Activated CD8-positive, alpha-beta T cell treated with anti-CD3 and anti-CD28 coated beads for 36 hours (primary cell): ENCODE measurements around the gene ADAMTSL4. TPM values are rescaled to one million over a fixed set of nuclear protein-coding genes. Genes with fewer than 3 reads are reported as not detected.

ENCODE experiments used
- ATAC-seq: fragments of 200-7000 bp; cut with Tn5 transposase; one replicate; pipeline ENCODE4 v1.10.0; 2021; ENCODE audit warnings: mild to moderate bottlenecking, moderate library complexity
- CTCF ChIA-PET: fragments of 350-600 bp; sonication (Branson Sonifier 250); formaldehyde crosslinking; loops from one replicate; lab custom pipeline; 2021; ENCODE audit warnings: antibody characterized with exemption; lab: Charles Lee
- POLR2A ChIA-PET: fragments of 350-600 bp; sonication (Branson Sonifier 250); formaldehyde crosslinking; loops from one replicate; lab custom pipeline; 2021; ENCODE audit warnings: antibody characterized with exemption; lab: Charles Lee
- DNase-seq: peaks from one replicate; pipeline ENCODE4 v3.0.0-alpha.2; 2020
- H3K27ac Mint-ChIP-seq: one replicate; pipeline ENCODE4 v1.8.0; 2021; ENCODE audit warnings: mild to moderate bottlenecking, mixed read lengths
- H3K27me3 Mint-ChIP-seq: one replicate; pipeline ENCODE4 v1.8.0; 2021; ENCODE audit warnings: mixed read lengths
- H3K36me3 Mint-ChIP-seq: one replicate; pipeline ENCODE4 v1.8.0; 2021; ENCODE audit warnings: low read depth, mixed read lengths
- H3K4me1 Mint-ChIP-seq: one replicate; pipeline ENCODE4 v1.8.0; 2021; ENCODE audit warnings: low read depth, mixed read lengths
- H3K4me3 Mint-ChIP-seq: one replicate; pipeline ENCODE4 v1.8.0; 2021; ENCODE audit warnings: mild to moderate bottlenecking, moderate library complexity, mixed read lengths
- H3K9me3 Mint-ChIP-seq: one replicate; pipeline ENCODE4 v1.8.0; 2021; ENCODE audit warnings: mixed read lengths
- CTCF ChIP-seq: fragments of 200-600 bp; IDR thresholded peaks from one replicate; pipeline ENCODE4 v1.8.0; 2022; ENCODE audit warnings: antibody characterized with exemption, mild to moderate bottlenecking
- intact Hi-C: fragments of 100-400 bp; cut with micrococcal nuclease; formaldehyde crosslinking; loops from one replicate; pipeline ENCODE4 v1.10.0; 2022
- total RNA-seq, 2 experiments: library from RNA; stranded (reverse); gene quantifications; one replicate each; pipeline ENCODE4 v1.2.3, GENCODE V29; 2021

Gene ADAMTSL4
- total RNA-seq, 2 experiments from 2014 or later, result 0.11 to 0.20 TPM

GRCh38 chr1:150514260-150514659 is 34.9 kb upstream of the ADAMTSL4 start:
- H3K27me3 Mint-ChIP-seq, result no peaks in the 10 kb centered on the region
- intact Hi-C loops, result loop anchor here (10.0 kb wide), 1 partner anchor 49 kb away; no protein-coding TSS in a partner anchor

DNA sequence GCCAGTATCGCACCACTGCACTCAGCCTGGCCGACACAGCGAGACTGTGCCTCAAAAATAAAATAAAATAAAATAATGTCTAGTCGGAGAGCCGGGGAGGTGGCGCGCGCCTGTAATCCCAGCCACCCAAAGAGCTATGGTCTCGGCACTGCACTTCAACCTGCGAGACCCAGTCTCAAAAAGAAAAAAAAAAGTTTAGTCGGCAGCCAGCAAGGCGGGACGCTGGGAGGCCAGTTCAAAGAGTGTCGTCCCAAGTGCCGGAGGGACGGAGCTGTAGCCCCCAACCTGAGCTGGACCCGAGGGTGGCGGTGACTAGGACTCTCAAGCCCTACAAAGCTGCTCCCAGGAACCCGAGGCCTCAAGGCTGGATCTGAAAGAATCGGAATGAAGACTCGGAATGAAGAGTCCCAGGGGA is 34.3 kb upstream of the ADAMTSL4 start:
- H3K4me1 Mint-ChIP-seq, result peaks cover 12% of the 10 kb centered on the region
- POLR2A ChIA-PET, result interaction anchor here (0.6 to 1.4 kb wide), 4 partner anchors 11 to 466 kb away, joined by 3 to 6 read pairs (median 4); no protein-coding TSS in a partner anchor
- H3K27ac Mint-ChIP-seq, result no peak overlapping the region
- intact Hi-C loops, result loop anchor here (10.0 kb wide), 1 partner anchor 50 kb away; no protein-coding TSS in a partner anchor
- CTCF ChIA-PET, result interaction anchor here (0.6 to 5.5 kb wide), 6 partner anchors 17 to 260 kb away, joined by 3 to 30 read pairs (median 16); no protein-coding TSS in a partner anchor
- no peaks in the 10 kb centered on the region for H3K9me3 Mint-ChIP-seq
- no peaks in the 10 kb centered on the region for H3K36me3 Mint-ChIP-seq
- ATAC-seq (no peak), DNase-seq (no peak)
- no peaks in the 10 kb centered on the region for H3K27me3 Mint-ChIP-seq
- peak overlapping the region; percentile 92 for H3K4me3 Mint-ChIP-seq
- no peak for TF ChIP-seq CTCF

More at GRCh38 chr1:150514260-150514659, 34.9 kb upstream of the ADAMTSL4 start:
- ATAC-seq (no peak), DNase-seq (no peak)
- ChIA-PET POLR2A (interaction anchor here (1.0 to 1.4 kb wide), 2 partner anchors 11 to 17 kb away, joined by 3 read pairs; no protein-coding TSS in a partner anchor), CTCF (interaction anchor here (4.0 to 5.5 kb wide), 2 partner anchors 18 to 259 kb away, joined by 25 to 30 read pairs; no protein-coding TSS in a partner anchor)
- Mint-ChIP-seq H3K27ac (no peak overlapping the region), H3K4me1 (peaks cover 12% of the 10 kb centered on the region), H3K9me3 (no peaks in the 10 kb centered on the region), H3K4me3 (peak overlapping the region; percentile 92), H3K36me3 (no peaks in the 10 kb centered on the region)
- no peak for TF ChIP-seq CTCF

DNA sequence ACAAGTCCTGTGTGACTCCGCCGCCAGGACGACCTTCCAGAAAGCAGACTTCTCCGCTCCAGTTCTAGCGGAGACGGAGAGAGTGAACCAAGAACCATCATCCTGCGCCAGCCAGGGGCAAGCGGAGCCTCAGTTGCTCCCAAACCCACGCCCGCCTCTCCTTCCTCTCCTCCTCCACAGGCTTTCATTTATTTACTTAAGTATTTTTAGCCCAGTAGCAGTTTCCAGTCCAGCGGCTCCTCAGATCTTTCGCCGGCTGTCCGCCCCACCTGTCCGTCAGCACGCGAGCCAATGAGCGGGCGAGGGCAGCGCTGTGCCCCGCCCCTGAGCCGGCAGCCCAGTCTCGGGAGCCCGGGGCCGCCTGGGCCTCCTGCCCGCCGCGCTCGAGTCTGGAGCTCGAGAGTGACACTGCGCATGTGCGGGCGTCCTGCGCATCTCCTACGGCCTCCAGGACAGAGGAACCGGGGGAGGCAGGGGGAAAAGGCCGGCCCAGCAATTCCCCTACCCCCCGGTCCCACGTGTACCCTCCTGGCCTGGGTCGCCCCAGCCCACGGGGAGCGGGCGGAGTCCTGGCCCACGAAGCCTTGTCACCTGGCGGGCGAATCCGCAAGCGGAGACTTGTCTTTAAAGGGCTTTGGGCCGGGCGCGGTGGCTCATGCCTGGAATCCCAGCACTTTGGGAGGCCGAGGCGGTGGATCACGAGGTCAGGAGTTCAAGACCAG is 33.7 kb upstream of the ADAMTSL4 start, which contains the start of gene FALEC:
FALEC (plus strand) TSS at position 425 of the 722 bp plus-strand sequence.
- TF ChIP-seq CTCF, result no peak
- ChIA-PET POLR2A (interaction anchor here (0.5 to 0.8 kb wide), 6 partner anchors 11 to 465 kb away, joined by 3 to 6 read pairs (median 3); partner anchors contain the start of gene TARS2), CTCF (interaction anchor here (0.6 to 5.5 kb wide), 12 partner anchors 17 to 260 kb away, joined by 3 to 30 read pairs (median 4); no protein-coding TSS in a partner anchor)
- Mint-ChIP-seq H3K27ac (peak within 1 kb of the TSS; percentile 64), H3K9me3 (no peaks in the 10 kb centered on the region), H3K36me3 (no peaks in the 10 kb centered on the region), H3K27me3 (no peaks in the 10 kb centered on the region), H3K4me1 (peaks cover 12% of the 10 kb centered on the region), H3K4me3 (peak within 1 kb of the TSS; percentile 92)
- intact Hi-C loops, result loop anchor here (10.0 kb wide), 1 partner anchor 51 kb away; no protein-coding TSS in a partner anchor
- peak; percentile 100 for ATAC-seq
- peak; percentile 92 for DNase-seq

DNA sequence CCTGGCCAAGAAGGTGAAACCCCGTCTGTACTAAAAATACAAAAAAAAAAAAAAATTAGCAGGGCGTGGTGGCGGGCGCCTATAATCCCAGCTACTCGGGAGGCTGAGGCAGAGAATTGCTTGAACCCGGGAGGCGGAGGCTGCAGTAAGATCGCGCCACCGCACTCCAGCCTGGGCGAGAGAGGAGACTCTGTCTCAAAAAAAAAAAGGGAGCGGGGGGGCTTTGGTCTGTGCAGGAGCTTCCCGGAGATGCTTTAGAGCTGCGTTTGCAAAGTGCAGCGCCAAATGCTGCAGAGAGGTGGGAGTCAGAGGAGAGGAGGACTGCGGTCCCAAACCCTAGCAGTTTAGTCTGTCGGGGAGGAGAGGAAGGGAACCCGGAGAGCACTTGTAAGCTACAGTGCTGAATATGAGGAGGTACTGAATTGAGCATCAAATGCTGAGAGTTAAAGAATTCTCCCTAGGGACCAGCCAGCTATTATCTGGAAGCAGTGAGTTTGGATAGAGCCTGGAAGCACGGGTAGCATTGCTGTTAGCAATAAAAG is 33.1 kb upstream of the ADAMTSL4 start:
- Mint-ChIP-seq H3K36me3 (no peaks in the 10 kb centered on the region), H3K9me3 (no peaks in the 10 kb centered on the region), H3K27me3 (no peaks in the 10 kb centered on the region), H3K27ac (no peak overlapping the region), H3K4me3 (peak overlapping the region; percentile 92), H3K4me1 (peaks cover 12% of the 10 kb centered on the region)
- ChIA-PET POLR2A (interaction anchor here (0.5 to 0.8 kb wide), 3 partner anchors 20 to 51 kb away, joined by 3 read pairs; partner anchors contain the start of gene TARS2), CTCF (interaction anchor here (0.8 to 5.5 kb wide), 12 partner anchors 15 to 261 kb away, joined by 3 to 30 read pairs (median 4); no protein-coding TSS in a partner anchor)
- TF ChIP-seq CTCF, result no peak
- intact Hi-C loops, result loop anchor here (10.0 kb wide), 1 partner anchor 51 kb away; no protein-coding TSS in a partner anchor
- ATAC-seq (peak; percentile 5), DNase-seq (peak; percentile 27)
